Activated T-helper 17 cell treated with anti-CD3 and anti-CD28 coated beads, Interleukin-2, amount 50 U/mL, for 72 hours (primary cell): ENCODE results near the gene IGF2BP3. TPM values are rescaled to one million over a fixed set of nuclear protein-coding genes. Genes with fewer than 3 reads are reported as not detected.

Experiments used
- ATAC-seq: fragments of 150-1000 bp; cut with Tn5 transposase; replicated peaks from 2 replicates; pipeline ENCODE4 v1.10.0; 2021; ENCODE audit warnings: mild to moderate bottlenecking, moderate library complexity
- H3K27ac Mint-ChIP-seq: one replicate; pipeline ENCODE4 v1.8.0; 2022; ENCODE audit warnings: mixed read lengths
- H3K27me3 Mint-ChIP-seq: one replicate; pipeline ENCODE4 v1.8.0; 2022; ENCODE audit warnings: mixed read lengths
- H3K36me3 Mint-ChIP-seq: one replicate; pipeline ENCODE4 v1.8.0; 2022; ENCODE audit warnings: low read depth, mild to moderate bottlenecking, mixed read lengths
- H3K4me1 Mint-ChIP-seq: one replicate; pipeline ENCODE4 v1.8.0; 2022; ENCODE audit warnings: mixed read lengths
- H3K4me3 Mint-ChIP-seq: one replicate; pipeline ENCODE4 v1.8.0; 2022; ENCODE audit warnings: mild to moderate bottlenecking, mixed read lengths
- H3K9me3 Mint-ChIP-seq: one replicate; pipeline ENCODE4 v1.8.0; 2022; ENCODE audit warnings: mixed read lengths
- total RNA-seq, 2 donors: library from RNA; stranded (reverse); gene quantifications; one replicate each; pipeline ENCODE4 v1.2.3, GENCODE V29; 2022

The IGF2BP3 gene
- total RNA-seq, 2 donors from 2014 or later = 0.42 to 0.67 TPM

- Mint-ChIP-seq H3K4me1 (peaks cover 40% of the 10 kb centered on the region), H3K9me3 (no peaks in the 10 kb centered on the region), H3K27me3 (no peaks in the 10 kb centered on the region), H3K4me3 (peak overlapping the region; percentile 56), H3K36me3 (peaks cover 95% of the 10 kb centered on the region), H3K27ac (peak overlapping the region; percentile 94)
- ATAC-seq = peak; percentile 93
These were observed 163.3 kb downstream of the IGF2BP3 start for GRCh38 chr7:23306936-23307521.

DNA sequence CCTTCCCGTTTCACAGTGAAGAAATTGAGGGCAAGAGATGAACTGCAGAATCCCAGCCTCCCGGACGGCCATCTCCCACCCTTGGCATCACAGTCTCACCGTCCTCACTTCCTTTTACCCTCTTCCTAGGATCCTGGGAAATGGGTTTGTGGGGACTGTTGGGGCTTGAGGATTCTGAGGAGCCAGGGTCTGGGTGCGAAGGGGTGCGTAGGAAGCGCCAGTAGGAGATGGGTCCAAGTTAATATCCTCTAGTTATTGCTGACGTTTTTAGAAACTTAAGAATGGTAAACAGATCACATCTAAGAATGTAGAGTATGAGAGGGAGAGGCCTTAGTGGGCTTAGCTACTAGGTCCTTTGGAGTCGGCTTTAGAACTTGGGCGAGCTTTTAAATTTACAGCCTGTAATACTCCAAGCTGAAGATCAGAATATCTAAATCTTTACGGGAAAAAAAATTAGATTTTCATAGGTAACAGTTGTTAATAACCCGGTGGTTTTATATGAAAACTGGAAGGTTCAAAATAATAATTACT, 170.5 kb downstream of the IGF2BP3 start:
- Mint-ChIP-seq H3K36me3 (peaks cover 42% of the 10 kb centered on the region), H3K4me1 (peaks cover 39% of the 10 kb centered on the region)
- no peak for ATAC-seq

DNA sequence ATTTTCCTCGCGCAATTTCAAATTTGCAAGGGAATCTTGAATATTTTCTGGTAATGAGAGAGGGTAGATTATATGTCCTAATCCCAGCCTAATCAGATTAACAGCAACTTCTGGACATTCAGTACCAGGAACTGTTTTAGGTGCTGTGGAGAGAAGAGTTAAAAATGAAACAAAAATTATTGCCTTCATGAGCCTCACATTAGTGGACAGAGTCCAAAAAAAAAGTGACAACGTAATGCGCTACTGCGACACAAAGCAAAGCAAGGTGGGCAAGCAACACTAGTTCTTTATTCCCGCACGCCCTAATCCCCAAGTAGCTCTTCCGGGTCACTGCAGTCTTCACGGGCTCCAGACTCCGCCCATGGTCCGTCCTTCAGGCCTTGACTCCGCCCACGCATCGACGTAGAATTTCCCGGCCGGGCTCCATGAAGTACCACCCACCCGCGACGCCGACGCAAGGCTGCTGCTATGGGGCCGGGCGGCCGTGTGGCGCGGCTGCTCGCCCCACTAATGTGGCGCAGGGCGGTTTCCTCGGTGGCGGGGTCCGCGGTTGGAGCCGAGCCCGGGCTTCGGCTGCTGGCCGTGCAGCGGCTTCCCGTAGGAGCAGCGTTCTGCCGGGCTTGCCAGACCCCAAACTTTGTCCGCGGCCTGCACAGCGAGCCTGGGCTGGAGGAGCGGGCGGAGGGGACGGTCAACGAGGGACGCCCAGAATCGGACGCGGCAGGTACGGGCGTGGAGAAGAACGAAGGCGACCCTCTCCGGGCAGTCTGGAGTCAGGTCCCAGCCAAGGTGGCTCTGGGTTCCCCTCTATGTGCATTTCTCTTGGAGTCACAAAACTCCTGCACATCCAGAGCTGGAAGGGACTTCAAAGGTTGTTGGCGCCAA, 171.2 kb downstream of the IGF2BP3 start, which contains the start of gene MALSU1:
Gene MALSU1, plus strand, starts transcription at position 455 of the 885 bp plus-strand sequence. Its CDS starts 14 bp downstream, at position 469.
- peaks cover 32% of the 10 kb centered on the region for H3K4me1 Mint-ChIP-seq
- no peaks in the 10 kb centered on the region for H3K27me3 Mint-ChIP-seq
- H3K9me3 Mint-ChIP-seq = peaks cover 4% of the 10 kb centered on the region
- peak; percentile 99 for ATAC-seq
- H3K4me3 Mint-ChIP-seq = peak within 1 kb of the TSS; percentile 89
- peaks cover 35% of the 10 kb centered on the region for H3K36me3 Mint-ChIP-seq
- peak within 1 kb of the TSS; percentile 90 for H3K27ac Mint-ChIP-seq

More for the DNA sequence above, 170.5 kb downstream of the IGF2BP3 start:
- H3K27ac Mint-ChIP-seq = peak overlapping the region; percentile 90
- no peaks in the 10 kb centered on the region for H3K27me3 Mint-ChIP-seq
- peaks cover 4% of the 10 kb centered on the region for H3K9me3 Mint-ChIP-seq
- H3K4me3 Mint-ChIP-seq = peak overlapping the region; percentile 89

DNA sequence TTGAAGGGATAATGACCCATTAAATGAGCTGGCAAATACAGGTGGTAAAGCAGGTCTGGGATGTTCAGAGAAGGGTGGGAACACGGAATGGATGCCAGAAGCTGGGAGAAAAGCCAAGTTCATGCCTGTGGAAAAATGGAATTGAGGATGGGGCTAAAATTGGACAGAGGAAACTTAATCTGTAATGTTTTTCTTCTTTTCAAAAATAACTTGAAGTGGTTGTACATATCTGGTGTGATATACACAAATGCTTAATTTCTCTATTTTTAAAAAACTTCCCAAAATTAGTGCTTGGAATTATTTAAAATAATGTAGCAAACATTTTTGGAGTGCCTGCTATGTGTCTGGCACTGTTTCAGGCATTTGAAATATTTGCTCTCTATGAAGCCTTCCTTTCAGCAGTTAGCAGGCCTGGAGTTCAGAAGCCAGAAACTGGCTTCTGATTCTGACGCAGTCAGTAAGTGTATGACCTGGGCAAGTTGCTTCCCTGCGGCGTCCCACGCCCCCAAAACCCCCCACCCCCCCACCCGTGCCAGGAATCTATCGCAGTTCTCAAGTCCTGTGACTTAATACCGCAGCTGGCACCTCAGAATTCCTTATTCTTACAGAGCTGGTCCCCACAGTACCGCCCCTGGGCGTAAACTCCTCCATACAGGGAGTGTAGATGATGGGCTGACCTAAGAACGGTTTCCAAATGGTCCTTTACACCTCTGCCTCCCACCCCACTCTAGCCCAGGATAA, 172.0 kb downstream of the IGF2BP3 start:
- H3K4me3 Mint-ChIP-seq = peak overlapping the region; percentile 89
- H3K4me1 Mint-ChIP-seq = peaks cover 30% of the 10 kb centered on the region
- H3K9me3 Mint-ChIP-seq = peaks cover 4% of the 10 kb centered on the region
- ATAC-seq = no peak
- peaks cover 27% of the 10 kb centered on the region for H3K36me3 Mint-ChIP-seq
- H3K27me3 Mint-ChIP-seq = no peaks in the 10 kb centered on the region
- H3K27ac Mint-ChIP-seq = peak overlapping the region; percentile 90

DNA sequence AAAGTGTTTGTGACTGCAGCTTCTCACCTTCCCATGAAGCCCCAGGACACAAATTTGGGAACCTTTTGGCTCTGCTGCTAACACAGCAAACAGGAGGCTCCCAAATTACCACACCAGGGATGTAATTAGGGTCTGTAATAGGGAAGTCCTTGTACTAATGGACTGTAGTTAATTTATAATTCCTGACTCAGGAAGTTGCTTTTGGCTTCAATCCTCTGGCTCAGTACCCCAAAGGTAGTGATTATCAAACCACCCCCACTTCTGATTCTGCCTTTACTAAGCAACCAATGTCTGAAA, 174.9 kb downstream of the IGF2BP3 start:
- no peaks in the 10 kb centered on the region for H3K36me3 Mint-ChIP-seq
- H3K4me1 Mint-ChIP-seq = peaks cover 12% of the 10 kb centered on the region
- no peak overlapping the region for H3K27ac Mint-ChIP-seq
- H3K4me3 Mint-ChIP-seq = no peak overlapping the region
- H3K9me3 Mint-ChIP-seq = peaks cover 4% of the 10 kb centered on the region
- peaks cover 7% of the 10 kb centered on the region for H3K27me3 Mint-ChIP-seq
- ATAC-seq = no peak

DNA sequence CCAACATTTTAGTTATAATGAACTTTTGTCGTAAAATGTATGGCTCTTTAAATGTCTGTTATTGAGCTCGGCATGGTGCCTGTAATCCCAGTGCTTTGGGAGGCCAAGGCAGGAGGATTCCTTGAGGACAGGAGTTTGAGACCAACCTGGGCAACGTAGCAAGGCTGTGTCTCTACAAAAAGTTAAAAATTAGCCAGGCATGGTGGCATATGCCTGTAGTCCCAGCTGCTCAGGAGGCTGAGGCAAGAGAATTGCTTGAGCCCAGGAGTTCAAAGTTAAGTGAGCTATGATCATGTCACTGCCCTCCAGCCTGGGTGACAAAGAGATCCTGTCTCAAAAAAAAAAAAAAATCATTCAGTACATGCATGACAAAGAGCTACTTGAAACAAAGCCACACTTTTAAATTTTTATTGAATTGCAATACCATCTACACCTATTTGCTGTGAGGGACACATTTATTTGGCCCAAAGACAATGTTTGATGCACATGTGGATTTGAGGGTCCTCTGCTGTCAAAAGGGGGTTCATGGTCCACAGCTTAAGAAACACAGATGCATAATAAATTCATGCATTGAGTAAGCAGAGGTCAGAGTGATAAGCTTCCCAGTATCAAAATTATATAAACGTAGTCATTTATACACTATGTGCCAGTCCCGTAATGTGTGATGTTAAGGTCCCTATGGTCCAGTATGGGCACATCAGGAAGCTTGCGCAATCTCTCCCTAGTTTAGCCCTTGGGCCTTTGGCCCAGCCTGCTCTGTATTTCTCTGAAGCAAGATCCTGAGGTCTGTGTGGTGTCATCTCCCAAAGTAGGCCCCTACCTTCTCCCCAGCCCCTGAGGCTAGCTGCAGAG, 175.5 kb downstream of the IGF2BP3 start:
- peaks cover 7% of the 10 kb centered on the region for H3K27me3 Mint-ChIP-seq
- peaks cover 4% of the 10 kb centered on the region for H3K9me3 Mint-ChIP-seq
- peaks cover 9% of the 10 kb centered on the region for H3K4me1 Mint-ChIP-seq
- H3K27ac Mint-ChIP-seq = no peak overlapping the region
- no peak for ATAC-seq
- H3K36me3 Mint-ChIP-seq = no peaks in the 10 kb centered on the region
- no peak overlapping the region for H3K4me3 Mint-ChIP-seq

DNA sequence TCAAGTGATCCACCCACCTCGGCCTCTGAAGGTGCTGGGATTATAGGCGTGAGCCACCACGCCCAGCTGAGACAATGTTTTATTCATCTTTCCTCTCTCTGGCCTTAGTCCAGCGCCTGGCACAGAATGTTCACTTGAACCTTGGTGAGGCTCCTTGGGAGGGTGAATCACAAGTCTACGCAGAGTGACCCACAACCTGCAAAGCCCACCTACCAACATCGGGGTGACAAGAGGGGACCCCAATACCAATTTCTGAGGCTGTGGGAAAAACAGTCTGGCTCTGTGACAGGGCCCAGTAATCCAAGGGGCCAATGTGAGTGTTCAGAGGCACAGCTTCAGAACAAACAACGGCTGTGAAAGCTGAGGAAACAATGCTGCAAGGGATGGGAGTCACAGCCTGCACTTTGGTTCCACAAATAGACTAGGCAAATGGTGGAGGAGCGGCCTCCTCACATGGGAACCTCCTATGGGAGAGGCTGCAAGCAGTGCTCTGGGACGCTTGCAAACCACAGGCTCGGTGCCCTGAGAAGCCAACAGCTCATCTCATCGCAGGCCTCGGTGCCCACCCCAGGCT, 176.7 kb downstream of the IGF2BP3 start:
- Mint-ChIP-seq H3K27ac (no peak overlapping the region), H3K4me1 (peaks cover 4% of the 10 kb centered on the region), H3K27me3 (peaks cover 7% of the 10 kb centered on the region), H3K9me3 (no peaks in the 10 kb centered on the region), H3K36me3 (no peaks in the 10 kb centered on the region), H3K4me3 (no peak overlapping the region)
- ATAC-seq = no peak

- Mint-ChIP-seq H3K4me3 (no peak overlapping the region), H3K27me3 (peaks cover 7% of the 10 kb centered on the region), H3K9me3 (no peaks in the 10 kb centered on the region), H3K27ac (no peak overlapping the region), H3K36me3 (no peaks in the 10 kb centered on the region), H3K4me1 (no peaks in the 10 kb centered on the region)
- ATAC-seq = no peak
These were observed 177.7 kb downstream of the IGF2BP3 start for GRCh38 chr7:23292623-23293022.

GRCh38 chr7:23291957-23292560, 178.2 kb downstream of the IGF2BP3 start:
- Mint-ChIP-seq H3K9me3 (no peaks in the 10 kb centered on the region), H3K36me3 (no peaks in the 10 kb centered on the region), H3K27ac (no peak overlapping the region), H3K4me1 (no peaks in the 10 kb centered on the region), H3K4me3 (no peak overlapping the region), H3K27me3 (peaks cover 7% of the 10 kb centered on the region)
- ATAC-seq = no peak

DNA sequence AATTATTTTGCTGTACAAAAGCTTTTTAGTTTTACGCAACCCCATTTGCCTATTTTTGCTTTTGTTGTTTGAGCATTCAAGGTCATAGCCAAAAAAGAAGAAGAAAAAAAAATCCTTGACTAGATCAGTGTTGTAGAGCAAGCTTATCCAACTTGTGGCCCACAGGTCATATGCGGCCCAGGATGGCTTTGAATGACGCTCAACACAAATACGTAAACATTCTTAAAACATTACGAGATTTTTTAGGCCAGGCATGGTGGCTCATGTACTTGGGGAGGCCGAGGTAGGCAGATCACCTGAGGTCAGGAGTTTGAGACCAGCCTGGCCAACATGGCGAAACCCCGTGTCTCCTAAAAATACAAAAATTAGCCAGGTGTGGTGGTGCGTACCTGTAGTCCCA, 179.3 kb downstream of the IGF2BP3 start:
- no peaks in the 10 kb centered on the region for H3K9me3 Mint-ChIP-seq
- H3K36me3 Mint-ChIP-seq = no peaks in the 10 kb centered on the region
- H3K4me1 Mint-ChIP-seq = no peaks in the 10 kb centered on the region
- H3K27ac Mint-ChIP-seq = no peak overlapping the region
- no peak overlapping the region for H3K4me3 Mint-ChIP-seq
- no peak for ATAC-seq
- peaks cover 7% of the 10 kb centered on the region for H3K27me3 Mint-ChIP-seq

- no peaks in the 10 kb centered on the region for H3K9me3 Mint-ChIP-seq
- H3K27me3 Mint-ChIP-seq = peaks cover 5% of the 10 kb centered on the region
- ATAC-seq = peak; percentile 72
- no peaks in the 10 kb centered on the region for H3K36me3 Mint-ChIP-seq
- H3K27ac Mint-ChIP-seq = no peak overlapping the region
- H3K4me1 Mint-ChIP-seq = no peaks in the 10 kb centered on the region
- no peak overlapping the region for H3K4me3 Mint-ChIP-seq
These were observed 182.7 kb downstream of the IGF2BP3 start for GRCh38 chr7:23287612-23288011.

- ATAC-seq = no peak
- Mint-ChIP-seq H3K4me3 (no peak overlapping the region), H3K9me3 (no peaks in the 10 kb centered on the region)
These were observed 184.3 kb downstream of the IGF2BP3 start for GRCh38 chr7:23285657-23286646.

More at GRCh38 chr7:23285657-23286646, 184.3 kb downstream of the IGF2BP3 start:
- no peaks in the 10 kb centered on the region for H3K27me3 Mint-ChIP-seq
- no peaks in the 10 kb centered on the region for H3K36me3 Mint-ChIP-seq
- H3K27ac Mint-ChIP-seq = no peak overlapping the region
- H3K4me1 Mint-ChIP-seq = no peaks in the 10 kb centered on the region
